HG02852 (cell line): ENCODE data around the gene MYH6.
"Not testable (repeated sequence)": the region's sequence is repeated elsewhere in the genome, so short reads cannot be mapped to it uniquely, and the experiment has no call there.

Source experiments
- ATAC-seq: cut with Tn5 transposase; IDR thresholded peaks from one replicate; pipeline ENCODE4 v1.9.1; 2021; ENCODE audit warnings: mild to moderate bottlenecking, moderate library complexity; ENCODE audit not compliant: unreplicated experiment

Gene MYH6

DNA sequence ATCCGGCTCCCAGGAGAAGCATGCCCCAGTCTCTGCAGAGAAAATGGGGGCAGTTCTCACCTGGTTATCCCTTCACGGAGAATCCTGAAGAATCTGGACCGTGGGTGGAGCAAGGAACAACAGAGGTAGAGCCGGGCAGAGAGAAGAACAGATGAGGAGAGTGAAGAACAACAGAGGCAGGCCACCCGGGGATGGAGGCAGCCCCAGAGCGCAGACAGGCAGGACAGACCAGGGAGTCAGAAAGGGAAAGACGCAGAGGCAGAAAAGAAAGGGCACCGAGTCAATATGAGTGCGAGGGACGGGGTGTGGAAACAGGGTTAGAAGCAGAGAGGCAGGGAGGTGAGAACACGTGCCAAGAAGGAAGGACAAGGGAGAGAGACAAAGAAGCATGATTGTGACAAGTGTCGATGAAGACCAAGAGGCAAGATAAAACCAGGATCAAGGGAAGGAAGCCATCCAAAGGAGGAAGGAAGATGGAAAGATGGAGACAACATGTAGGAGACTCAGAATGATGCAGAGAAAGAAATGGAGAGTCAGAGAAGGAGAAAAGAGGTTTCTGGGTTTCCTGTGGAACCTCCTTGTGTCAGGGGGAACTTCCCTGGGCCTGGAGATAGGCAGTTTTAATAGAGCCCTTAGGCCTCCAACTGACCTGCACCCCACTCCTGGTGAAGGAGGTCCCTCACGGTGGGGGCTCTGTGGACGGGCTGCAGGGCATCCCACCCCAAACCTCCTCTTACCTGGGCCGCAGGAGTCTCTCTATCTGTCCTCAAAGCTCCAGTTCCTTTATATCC, at the start of gene MYH6:
MYH6 (minus strand) TSS at position 758 of the 791 bp plus-strand sequence. CDS start 1,050 bp downstream, outside the sequence.
- ATAC-seq, result no peak

DNA sequence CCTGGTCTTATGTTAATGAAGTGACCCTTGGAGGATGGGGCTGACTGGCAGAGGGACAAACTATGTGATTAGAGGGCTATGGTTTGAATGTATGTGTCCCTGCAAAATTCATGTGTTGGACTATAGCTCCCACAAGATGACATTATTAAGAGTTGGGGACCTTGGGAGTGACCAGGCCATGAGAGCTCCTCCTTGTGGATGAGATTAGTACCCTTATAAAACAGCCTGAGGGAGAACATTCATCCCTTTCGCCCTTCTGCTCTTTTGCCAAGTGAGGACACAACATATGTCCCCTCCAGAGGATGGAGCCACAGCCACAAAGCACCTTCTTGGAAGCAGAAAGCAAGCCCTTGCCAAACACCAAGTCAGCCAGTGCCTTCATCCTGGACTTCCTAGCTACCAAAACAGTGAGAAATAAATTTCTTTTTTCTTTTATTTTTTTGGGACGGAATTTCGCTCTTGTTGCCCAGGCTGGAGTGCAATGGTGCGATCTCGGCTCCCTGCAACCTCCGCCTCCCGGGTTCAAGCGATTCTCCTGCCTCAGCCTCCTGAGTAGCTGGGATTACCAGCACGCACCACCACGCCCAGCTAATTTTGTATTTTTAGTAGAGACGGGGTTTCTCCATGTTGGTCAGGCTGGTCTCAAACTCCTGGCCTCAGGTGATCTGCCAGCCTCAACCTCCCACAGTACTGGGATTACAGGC, 49.0 kb upstream of the MYH6 start:
- ATAC-seq, result not testable (repeated sequence)

GRCh38 chr14:23454445-23454856, 46.4 kb upstream of the MYH6 start:
- ATAC-seq, result no peak

DNA sequence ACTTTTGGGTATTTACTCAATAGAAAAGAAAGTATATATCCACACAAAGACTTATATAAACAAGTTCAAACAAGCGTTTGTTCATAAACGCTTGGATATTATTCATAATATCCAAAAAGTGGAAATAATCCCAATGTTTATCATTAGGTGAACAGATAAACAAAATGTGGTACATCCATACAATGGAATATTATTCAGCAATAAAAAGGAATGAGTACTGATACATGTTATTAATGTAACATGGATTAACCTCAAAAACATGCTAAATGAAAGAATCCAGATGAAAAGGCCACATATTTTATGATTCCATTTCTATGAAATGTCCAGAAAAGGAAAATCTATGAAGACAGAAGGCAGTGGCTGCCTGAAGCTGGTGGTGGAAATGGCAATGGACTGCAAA, 44.2 kb upstream of the MYH6 start:
- no peak for ATAC-seq

DNA sequence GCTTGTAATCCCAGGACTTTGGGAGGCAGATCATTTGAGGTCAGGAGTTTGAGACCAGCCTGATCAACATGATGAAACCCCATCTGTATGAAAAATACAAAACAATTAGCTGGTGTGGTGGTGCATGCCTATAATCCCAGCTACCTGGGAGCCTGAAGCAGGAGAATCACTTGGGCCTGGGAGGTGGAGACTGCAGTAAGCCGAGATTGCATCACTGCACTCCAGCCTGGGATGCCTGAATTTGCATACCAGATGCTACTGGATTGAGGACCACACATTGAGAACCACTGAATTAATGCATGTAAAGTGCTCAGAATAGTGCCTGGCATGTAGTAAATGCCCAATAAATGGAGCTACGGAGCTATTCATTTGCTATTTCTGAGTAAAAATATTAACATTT, 42.3 kb upstream of the MYH6 start:
- no peak for ATAC-seq

GRCh38 chr14:23449314-23449713, 41.2 kb upstream of the MYH6 start:
- no peak for ATAC-seq

DNA sequence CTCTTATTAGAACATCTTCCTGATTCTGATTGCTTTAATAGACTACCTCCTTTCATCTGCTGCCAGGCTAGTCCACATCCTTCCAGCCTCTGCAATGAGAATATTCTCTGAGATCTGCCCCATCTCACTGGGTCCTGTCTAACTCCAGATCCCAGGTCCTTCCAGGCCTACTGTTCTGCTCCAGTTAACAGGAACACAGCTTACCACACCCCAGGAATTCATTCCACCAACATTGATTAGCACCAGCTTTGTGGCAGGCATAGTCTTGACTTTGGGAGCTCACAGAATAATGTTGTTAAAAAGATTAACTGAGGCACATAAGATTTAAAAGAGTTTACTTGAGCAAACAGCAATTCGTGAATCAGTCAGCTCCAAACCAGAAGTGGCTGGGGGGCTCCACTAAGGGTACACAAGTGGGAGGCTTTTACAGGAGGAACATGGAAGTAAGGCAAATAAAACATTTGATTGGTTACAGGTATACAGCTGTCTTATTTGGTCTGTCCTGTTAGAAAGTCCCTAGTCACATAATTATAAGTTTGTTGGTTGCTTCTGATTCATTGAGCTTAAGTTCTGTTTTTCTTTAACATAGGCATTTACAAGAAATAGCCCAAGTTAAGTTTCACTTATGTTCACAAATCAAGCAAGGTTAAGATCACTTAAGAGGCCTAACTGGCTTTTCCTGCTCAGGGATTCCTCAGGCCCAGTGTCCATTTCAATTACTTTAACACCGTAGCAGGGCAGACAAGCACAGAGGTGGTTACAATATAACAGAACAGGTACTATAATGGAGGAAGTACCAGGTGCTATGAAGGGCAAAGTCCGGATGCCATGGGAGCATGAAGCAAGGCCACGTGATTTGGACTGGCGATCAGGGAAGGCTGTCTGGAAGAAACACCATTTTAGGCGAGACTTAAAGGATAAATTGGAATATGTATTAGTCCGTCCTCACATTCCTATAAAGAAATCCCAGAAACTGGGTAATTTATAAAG, 39.6 kb upstream of the MYH6 start:
- ATAC-seq, result no peak

DNA sequence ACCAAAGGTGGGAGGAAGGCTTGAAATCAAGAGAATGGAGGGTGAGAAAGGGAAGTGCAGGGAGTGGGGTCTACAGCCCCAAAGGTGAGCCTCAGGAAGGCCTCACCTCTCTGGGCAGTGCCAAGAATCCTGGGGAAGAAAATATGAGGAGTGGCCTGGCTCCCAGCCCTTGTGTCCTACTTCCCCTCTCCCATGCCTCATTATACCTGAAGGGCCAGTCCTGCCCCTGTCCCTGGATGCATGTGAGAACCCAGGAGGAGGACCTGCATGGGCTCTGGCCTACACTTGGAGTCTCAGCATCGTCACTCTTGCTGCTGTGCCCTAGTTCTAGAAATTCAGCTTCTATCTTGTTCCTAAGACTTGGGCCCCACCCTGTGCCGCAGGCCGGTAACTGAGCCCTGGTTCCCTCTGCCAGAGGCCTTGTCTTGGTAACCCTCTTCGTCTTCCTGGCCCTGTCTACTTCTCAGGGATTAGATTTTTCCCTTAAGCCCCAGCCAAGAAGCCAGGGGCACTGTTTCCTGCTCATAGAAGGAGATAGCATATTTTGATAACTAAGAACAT, 38.3 kb upstream of the MYH6 start:
- no peak for ATAC-seq

- ATAC-seq, result peak; percentile 72
Observed at GRCh38 chr14:23445773-23446172, 37.7 kb upstream of the MYH6 start.

- ATAC-seq, result no peak
Observed at GRCh38 chr14:23444314-23444713, 36.2 kb upstream of the MYH6 start.

- ATAC-seq, result no peak
Observed at GRCh38 chr14:23443881-23444280, 35.8 kb upstream of the MYH6 start.

DNA sequence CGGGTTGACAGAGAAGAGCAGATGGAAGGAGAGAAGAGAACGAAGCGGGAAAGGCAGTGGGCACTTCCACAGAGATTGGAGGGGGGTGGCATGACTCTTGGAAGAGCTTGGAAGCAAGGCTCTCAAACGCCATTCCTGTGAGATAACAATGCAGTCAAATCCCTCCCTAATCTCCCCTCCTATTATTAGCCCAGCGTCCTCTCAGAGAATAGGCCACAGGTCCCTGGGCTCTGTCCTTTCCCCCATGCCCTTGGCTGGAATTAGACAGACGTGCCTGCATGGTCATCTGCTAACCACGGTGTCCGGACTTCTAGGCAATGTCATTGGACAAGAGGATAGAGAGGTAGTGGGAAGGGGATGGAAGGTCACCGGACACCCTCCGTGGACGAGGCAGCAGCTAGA, 35.3 kb upstream of the MYH6 start:
- ATAC-seq, result no peak

- ATAC-seq, result no peak
Observed at GRCh38 chr14:23442721-23443356, 34.8 kb upstream of the MYH6 start.

DNA sequence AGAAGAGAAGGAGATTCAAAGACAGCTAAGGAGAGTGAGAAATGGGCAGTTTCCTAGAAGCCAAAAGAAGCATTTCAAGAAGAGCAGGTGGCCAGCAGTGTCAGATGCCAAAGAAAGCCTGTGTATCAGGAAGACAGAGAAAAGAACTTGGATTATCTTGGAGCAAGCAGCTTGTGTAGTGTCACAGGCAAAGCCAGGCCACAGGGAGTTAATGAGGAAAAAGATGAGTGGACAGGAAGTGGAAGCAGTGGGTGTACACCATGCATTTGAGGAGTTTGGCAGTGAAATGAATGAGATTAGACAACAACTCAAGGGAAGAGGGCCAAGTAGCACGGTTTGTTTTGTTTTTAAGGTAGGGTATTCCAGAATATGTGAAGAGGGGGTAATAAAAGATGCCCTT, 33.0 kb upstream of the MYH6 start:
- ATAC-seq, result no peak

GRCh38 chr14:23439107-23439835, 31.2 kb upstream of the MYH6 start:
- ATAC-seq, result no peak

GRCh38 chr14:23438101-23438971, 30.3 kb upstream of the MYH6 start:
- ATAC-seq, result no peak

DNA sequence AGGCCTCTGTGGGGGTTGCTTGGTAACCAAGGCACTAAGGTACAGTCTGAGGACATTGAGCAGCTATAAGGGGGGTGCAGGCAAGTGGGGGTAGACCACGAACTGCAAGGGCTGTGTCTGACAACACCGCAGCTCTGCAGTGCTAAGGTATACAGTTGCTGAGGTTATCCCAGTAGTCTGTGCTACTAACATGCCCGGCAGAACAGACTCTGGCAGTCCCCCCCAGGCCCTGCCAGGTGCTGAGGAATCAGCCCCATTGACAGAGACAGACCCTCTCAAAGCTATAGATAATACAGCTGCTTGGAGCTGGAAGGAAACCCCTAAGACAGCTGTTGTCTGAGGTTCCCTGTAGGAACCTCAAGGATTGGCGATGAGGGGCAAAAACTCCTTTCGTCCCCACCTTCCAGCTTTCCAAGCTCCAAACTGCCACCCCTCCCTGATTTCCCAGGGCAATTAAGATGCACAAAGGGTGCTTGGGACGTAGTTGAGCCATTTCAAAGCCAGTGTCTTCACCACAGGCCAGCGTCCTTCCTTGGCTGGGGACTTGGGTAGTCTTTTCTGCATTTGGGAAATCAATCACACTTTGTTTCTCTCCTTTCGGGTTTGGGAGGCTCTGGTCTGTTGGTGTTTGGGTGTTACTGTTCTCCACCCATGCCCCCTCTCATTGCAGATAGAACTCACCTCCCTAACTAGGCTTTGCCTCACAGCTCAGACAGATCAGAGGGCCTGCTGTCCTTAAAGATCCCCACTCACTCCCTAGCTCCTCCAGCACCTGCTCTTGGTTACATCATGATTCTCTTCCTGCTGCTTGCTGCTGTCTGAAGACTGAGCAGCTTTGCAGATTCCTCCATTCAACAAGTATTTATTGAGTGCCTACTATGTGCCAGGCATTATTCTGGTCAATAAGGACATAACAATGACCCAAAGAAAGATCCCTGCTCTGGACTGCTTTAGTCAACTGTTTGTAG, 29.3 kb upstream of the MYH6 start:
- ATAC-seq, result no peak
